Epithelial cell of proximal tubule (primary cell): Measurements from ENCODE around the gene CTNND2. TPM values are rescaled to one million over a fixed set of nuclear protein-coding genes. Genes with fewer than 3 reads are reported as not detected.

ENCODE experiments used
- DNase-seq: peaks from one replicate; pipeline ENCODE4 v3.0.0-alpha.2; 2011; ENCODE audit warnings: low read depth
- H3K4me3 ChIP-seq: 2 replicates; pipeline ENCODE4 v1.5.1; 2011; ENCODE audit warnings: low read depth, mild to moderate bottlenecking, low read length
- CTCF ChIP-seq: conservative IDR thresholded peaks from 2 replicates; pipeline ENCODE4 v1.5.1; 2012; ENCODE audit warnings: low read depth, mild to moderate bottlenecking, low read length
- total RNA-seq: library from RNA; depleted of rRNA; stranded (reverse); fragments of >200 nt; gene quantifications from 2 replicates; pipeline ENCODE4 v1.2.3, GENCODE V29; 2015

Gene CTNND2
- total RNA-seq, 1 donor from 2014 or later: 0.12 TPM

- H3K4me3 ChIP-seq: no peak overlapping the region
- TF ChIP-seq CTCF: no peak
- no peak for DNase-seq
Observed at GRCh38 chr5:11197726-11198125, 706.5 kb downstream of the CTNND2 start.

GRCh38 chr5:11191673-11192072 is 712.6 kb downstream of the CTNND2 start:
- DNase-seq: no peak
- no peak for TF ChIP-seq CTCF
- no peak overlapping the region for H3K4me3 ChIP-seq

- H3K4me3 ChIP-seq: no peak overlapping the region
- TF ChIP-seq CTCF: peak; percentile 80
- no peak for DNase-seq
Observed at GRCh38 chr5:11182441-11183080, 721.7 kb downstream of the CTNND2 start.

- no peak for DNase-seq
- no peak overlapping the region for H3K4me3 ChIP-seq
- TF ChIP-seq CTCF: no peak
Observed at GRCh38 chr5:11181940-11182339, 722.3 kb downstream of the CTNND2 start.

GRCh38 chr5:11180890-11181289 is 723.4 kb downstream of the CTNND2 start:
- no peak for DNase-seq
- no peak for TF ChIP-seq CTCF
- no peak overlapping the region for H3K4me3 ChIP-seq

- TF ChIP-seq CTCF: no peak
- DNase-seq: no peak
- H3K4me3 ChIP-seq: no peak overlapping the region
Observed at GRCh38 chr5:11177999-11178711, 726.1 kb downstream of the CTNND2 start.

- DNase-seq: peak; percentile 27
- TF ChIP-seq CTCF: no peak
Observed at GRCh38 chr5:11174591-11174990, 729.7 kb downstream of the CTNND2 start.

More at GRCh38 chr5:11174591-11174990, 729.7 kb downstream of the CTNND2 start:
- H3K4me3 ChIP-seq: no peak overlapping the region
